Activated CD4-positive, CD25-positive, alpha-beta regulatory T cell (primary cell): ENCODE data around the gene USP46.

Experiments used
- DNase-seq, 4 experiments: peaks; one replicate each; lab custom pipeline; 2025; lab: John Stamatoyannopoulos, UW

Gene USP46

GRCh38 chr4:52655506-52655905 lies 3.6 kb downstream of the USP46 start:
- DNase-seq: no peak

GRCh38 chr4:52651996-52652672 lies 7.0 kb downstream of the USP46 start:
- no peak for DNase-seq

GRCh38 chr4:52648836-52649235 lies 10.3 kb downstream of the USP46 start:
- DNase-seq: no peak

GRCh38 chr4:52646741-52647140 lies 12.4 kb downstream of the USP46 start:
- DNase-seq: no peak

- no peak for DNase-seq
Observed at GRCh38 chr4:52646096-52646495, 13.0 kb downstream of the USP46 start.

- DNase-seq: no peak
Observed at GRCh38 chr4:52645300-52645699, 13.8 kb downstream of the USP46 start.

GRCh38 chr4:52643785-52644244 lies 15.3 kb downstream of the USP46 start:
- DNase-seq: no peak

- no peak for DNase-seq
Observed at GRCh38 chr4:52643190-52643589, 15.9 kb downstream of the USP46 start.

- no peak for DNase-seq
Observed at GRCh38 chr4:52641854-52642563, 17.1 kb downstream of the USP46 start.

- DNase-seq: no peak
Observed at GRCh38 chr4:52640808-52641565, 18.1 kb downstream of the USP46 start.

GRCh38 chr4:52638717-52639116 lies 20.4 kb downstream of the USP46 start:
- no peak for DNase-seq

GRCh38 chr4:52637116-52637515 lies 22.0 kb downstream of the USP46 start:
- no peak for DNase-seq

GRCh38 chr4:52635560-52635959 lies 23.5 kb downstream of the USP46 start:
- no peak for DNase-seq

- no peak for DNase-seq
Observed at GRCh38 chr4:52635130-52635529, 24.0 kb downstream of the USP46 start.

- DNase-seq: no peak
Observed at GRCh38 chr4:52633846-52634245, 25.3 kb downstream of the USP46 start.

GRCh38 chr4:52628974-52629373 lies 30.1 kb downstream of the USP46 start:
- DNase-seq: no peak

GRCh38 chr4:52628543-52628942 lies 30.6 kb downstream of the USP46 start:
- DNase-seq: no peak

GRCh38 chr4:52627876-52628275 lies 31.2 kb downstream of the USP46 start:
- no peak for DNase-seq

- no peak for DNase-seq
Observed at GRCh38 chr4:52625216-52625615, 33.9 kb downstream of the USP46 start.

- no peak for DNase-seq
Observed at GRCh38 chr4:52622564-52622963, 36.5 kb downstream of the USP46 start.

GRCh38 chr4:52621567-52621966 lies 37.5 kb downstream of the USP46 start:
- no peak for DNase-seq

- no peak for DNase-seq
Observed at GRCh38 chr4:52619591-52619931, 39.5 kb downstream of the USP46 start.
